C4-2B (cell line): ENCODE results near the gene MRPL40.

Experiments used
- CTCF ChIP-seq: fragments of 450-650 bp; conservative IDR thresholded peaks from 2 replicates; pipeline ENCODE4 v1.5.1; 2017; ENCODE audit warnings: mild to moderate bottlenecking
- ZFX ChIP-seq: fragments of 450-650 bp; IDR thresholded peaks from 2 replicates; pipeline ENCODE4 v1.6.1; 2017

- TF ChIP-seq ZFX (no peak), CTCF (no peak)
These were observed 18.2 kb downstream of the MRPL40 start for GRCh38 chr22:19450363-19451175.
